GM19452 (cell line): Measurements from ENCODE around the gene TMEM176B.

Source experiments
- ATAC-seq: cut with Tn5 transposase; IDR thresholded peaks from one replicate; pipeline ENCODE4 v1.9.1; 2021; ENCODE audit not compliant: unreplicated experiment

TMEM176B gene

DNA sequence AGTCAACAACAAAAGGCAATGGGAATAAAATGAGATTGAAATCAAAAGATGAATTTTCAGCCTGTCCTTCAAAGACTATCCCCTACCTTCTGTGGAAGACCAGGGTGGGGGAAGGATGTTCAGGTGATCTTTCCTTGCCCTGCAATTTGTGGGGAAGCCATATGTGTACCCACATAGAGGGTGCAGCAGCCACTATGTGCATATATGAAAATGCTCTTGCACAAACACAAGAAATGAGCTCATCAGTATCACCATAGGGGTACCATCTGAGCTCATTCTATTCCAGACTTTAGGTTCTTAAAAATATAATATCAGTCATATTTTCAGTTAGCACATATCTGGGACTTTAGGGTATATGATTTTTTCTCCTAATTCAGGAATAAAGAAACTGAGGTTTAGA, 45.2 kb downstream of the TMEM176B start:
- ATAC-seq: no peak

DNA sequence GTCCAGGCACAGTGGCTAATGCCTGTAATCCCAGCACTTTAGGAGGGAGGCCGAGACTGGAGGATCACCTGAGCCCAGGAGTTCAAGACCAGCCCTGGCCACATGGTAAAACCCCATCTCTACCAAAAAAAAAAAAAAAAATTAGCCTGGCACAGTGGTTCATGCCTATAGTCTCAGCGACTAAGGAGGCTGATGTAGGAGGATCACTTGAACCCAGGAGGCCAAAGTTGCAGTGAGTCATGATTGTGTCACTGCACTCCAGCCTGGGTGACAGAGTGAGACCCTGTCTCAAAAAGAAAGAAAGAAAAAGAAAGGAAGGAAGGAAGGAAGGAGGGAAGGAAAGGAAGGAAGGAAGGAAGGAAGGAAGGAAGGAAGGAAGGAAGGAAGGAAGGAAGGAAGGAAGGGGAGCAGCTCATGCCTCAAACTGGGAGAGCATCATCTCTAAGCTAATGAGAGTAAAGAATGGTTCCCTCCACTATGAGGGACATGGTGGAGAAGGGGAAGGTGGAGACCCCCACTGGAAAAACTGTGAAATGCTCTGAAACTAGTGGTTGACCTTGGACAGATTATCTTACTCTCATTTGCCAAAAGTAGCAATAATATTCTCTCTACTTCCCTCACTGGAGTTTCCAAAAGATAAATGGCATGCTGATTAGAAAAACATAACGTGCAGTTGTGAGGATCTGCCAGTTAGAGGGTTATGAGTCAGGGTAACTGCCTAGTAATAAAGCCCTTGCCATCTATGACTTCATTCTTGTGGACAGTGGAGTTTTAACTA, 46.1 kb downstream of the TMEM176B start:
- no peak for ATAC-seq

- no peak for ATAC-seq
These were observed 46.9 kb downstream of the TMEM176B start for GRCh38 chr7:150753239-150753638.

DNA sequence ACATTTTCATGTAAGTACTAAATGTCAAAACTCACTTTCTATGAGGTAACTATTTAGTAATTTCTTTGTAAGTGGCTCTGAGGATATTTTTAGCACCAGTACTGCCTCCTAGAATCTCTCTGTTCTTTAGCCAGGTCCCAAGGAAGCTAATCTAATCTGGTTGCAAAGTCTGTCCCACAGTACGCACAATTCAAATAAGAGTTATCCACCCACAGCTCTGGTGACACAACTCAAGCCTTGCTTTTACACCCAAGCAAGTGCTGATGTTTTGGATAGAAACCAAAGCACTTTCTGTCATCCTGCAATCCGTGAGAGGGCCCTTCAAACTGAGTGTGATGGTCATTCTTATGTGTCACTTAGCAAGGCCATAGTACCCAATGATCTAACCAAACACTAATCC, 48.5 kb downstream of the TMEM176B start:
- no peak for ATAC-seq

- ATAC-seq: no peak
These were observed 51.8 kb downstream of the TMEM176B start for GRCh38 chr7:150748376-150748775.

DNA sequence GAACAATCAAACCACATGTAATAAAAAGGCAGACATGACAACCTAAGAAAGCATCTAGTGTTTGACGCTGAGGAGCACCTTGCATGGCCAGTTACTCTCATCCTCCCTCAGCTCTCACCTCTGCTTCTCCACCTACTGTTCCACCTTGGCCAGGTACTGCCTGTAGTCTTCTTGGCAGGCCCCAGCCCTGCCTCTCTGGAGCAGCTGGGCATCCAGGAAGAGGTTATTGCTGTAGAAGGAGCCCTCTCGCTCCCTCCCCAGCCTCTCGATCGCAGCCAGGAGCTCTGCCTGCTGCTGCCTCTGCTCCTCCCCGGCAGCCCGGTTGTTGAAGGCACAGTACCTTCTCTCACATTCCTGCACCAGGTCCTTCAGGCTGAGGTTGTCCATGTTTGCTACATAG, 53.2 kb downstream of the TMEM176B start:
- no peak for ATAC-seq

GRCh38 chr7:150745876-150746275, 54.3 kb downstream of the TMEM176B start:
- ATAC-seq: no peak

DNA sequence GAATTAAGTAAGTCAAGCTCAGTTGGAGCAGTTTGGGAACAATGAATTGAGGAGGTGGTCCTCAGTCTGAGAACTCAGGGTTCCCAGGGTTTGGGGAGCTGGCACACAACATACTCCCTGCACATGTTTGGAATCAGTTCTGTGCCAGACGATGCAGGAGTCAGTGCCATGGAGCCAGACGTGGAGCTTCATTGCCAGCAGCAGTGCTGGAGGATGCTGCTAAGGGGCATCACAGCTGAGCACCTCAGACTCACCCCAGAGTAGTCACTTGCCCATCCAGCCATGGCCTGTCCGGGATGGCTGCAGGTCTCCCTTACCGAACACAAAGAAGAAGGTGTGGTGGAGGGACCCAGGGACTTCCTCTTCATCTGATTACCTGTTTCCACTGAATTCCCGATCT, 55.1 kb downstream of the TMEM176B start:
- no peak for ATAC-seq

DNA sequence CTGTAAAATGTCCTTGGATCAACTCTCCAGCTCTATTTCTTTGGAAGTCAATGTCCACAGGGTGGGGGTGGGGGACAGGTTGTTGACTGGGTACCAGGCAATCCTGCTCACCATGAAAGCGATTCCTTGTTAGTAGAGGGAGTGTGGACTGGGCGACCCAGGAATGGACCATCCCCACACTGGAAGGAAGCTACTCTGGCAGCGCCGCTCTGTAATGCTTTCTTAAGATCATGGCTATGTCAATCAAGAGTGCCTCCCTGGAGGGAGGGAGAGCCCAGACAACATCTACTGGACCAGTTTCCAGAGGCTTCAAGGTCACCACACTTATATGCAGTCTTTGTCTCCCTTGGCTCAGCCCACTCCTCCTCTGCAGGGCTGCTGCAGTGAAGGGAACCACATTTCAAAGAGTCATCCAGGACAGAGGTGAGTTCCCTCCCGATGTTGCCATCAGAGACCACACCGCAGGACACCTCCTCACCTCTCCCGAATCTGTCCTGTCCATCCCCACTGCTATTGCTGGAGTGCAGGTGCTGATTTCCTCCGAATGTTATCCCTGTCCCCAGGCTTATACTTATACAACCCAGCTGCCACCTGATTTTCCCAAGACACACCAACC, 56.0 kb downstream of the TMEM176B start:
- no peak for ATAC-seq

DNA sequence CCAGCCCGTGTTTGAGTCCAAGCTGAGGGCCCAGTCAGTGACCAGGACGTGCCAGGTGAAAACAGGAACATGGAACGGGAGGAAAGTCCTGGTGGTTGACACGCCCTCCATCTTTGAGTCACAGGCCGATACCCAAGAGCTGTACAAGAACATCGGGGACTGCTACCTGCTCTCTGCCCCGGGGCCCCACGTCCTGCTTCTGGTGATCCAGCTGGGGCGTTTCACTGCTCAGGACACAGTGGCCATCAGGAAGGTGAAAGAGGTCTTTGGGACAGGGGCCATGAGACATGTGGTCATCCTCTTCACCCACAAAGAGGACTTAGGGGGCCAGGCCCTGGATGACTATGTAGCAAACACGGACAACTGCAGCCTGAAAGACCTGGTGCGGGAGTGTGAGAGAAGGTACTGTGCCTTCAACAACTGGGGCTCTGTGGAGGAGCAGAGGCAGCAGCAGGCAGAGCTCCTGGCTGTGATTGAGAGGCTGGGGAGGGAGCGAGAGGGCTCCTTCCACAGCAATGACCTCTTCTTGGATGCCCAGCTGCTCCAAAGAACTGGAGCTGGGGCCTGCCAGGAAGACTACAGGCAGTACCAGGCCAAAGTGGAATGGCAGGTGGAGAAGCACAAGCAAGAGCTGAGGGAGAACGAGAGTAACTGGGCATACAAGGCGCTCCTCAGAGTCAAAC, 57.7 kb downstream of the TMEM176B start:
- ATAC-seq: no peak
